Neuronal stem cell (in vitro differentiated cells): Measurements from ENCODE around the gene FMN2.

Experiments
- DNase-seq: peaks from one replicate; pipeline ENCODE4 v3.0.0-alpha.2; 2013; ENCODE audit warnings: low spot score
- H2AFZ ChIP-seq: one replicate; pipeline ENCODE4 v1.6.1; 2013; ENCODE audit warnings: mild to moderate bottlenecking, low read length, inconsistent platforms
- H2AK5ac ChIP-seq: 2 replicates; pipeline ENCODE4 v1.6.1; 2013; ENCODE audit warnings: low read depth, mild to moderate bottlenecking, inconsistent platforms, low read length, moderate library complexity, mixed read lengths
- H2BK120ac ChIP-seq: 2 replicates; pipeline ENCODE4 v1.6.1; 2013; ENCODE audit warnings: low read depth, mild to moderate bottlenecking, inconsistent platforms, low read length, moderate library complexity, mixed read lengths
- H2BK12ac ChIP-seq: one replicate; pipeline ENCODE4 v1.6.1; 2013; ENCODE audit warnings: low read length, inconsistent platforms
- H2BK15ac ChIP-seq: 2 replicates; pipeline ENCODE4 v1.6.1; 2013; ENCODE audit warnings: mild to moderate bottlenecking, low read length, inconsistent platforms, mixed read lengths
- H2BK5ac ChIP-seq: one replicate; pipeline ENCODE4 v1.6.1; 2013; ENCODE audit warnings: inconsistent platforms, mild to moderate bottlenecking, low read length, moderate library complexity
- H3K14ac ChIP-seq: one replicate; pipeline ENCODE4 v1.6.1; 2013; ENCODE audit warnings: low read length, inconsistent platforms
- H3K18ac ChIP-seq: 2 replicates; pipeline ENCODE4 v1.6.1; 2013; ENCODE audit warnings: low read length, inconsistent platforms
- H3K23ac ChIP-seq: 2 replicates; pipeline ENCODE4 v1.6.1; 2013; ENCODE audit warnings: low read depth, mild to moderate bottlenecking, mixed read lengths, low read length, inconsistent platforms; ENCODE audit not compliant: poor library complexity
- H3K27ac ChIP-seq: replicated peaks from 3 replicates; pipeline ENCODE4 v1.5.1; 2013; ENCODE audit warnings: low read length, inconsistent platforms
- H3K27me3 ChIP-seq, 3 experiments: 2 replicates each; pipeline ENCODE4 v1.6.1; 2013; ENCODE audit warnings: low read length in 3 of 3, mild to moderate bottlenecking in 2 of 3, inconsistent platforms in 1 of 3, low read depth in 1 of 3, mixed read lengths in 1 of 3, moderate library complexity in 1 of 3; ENCODE audit not compliant: control insufficient read depth in 3 of 3, insufficient read depth in 3 of 3
- H3K36me3 ChIP-seq, 2 donors: replicated peaks in 1 of 2; 2 replicates each; pipeline ENCODE4 v1.6.1; 2013; ENCODE audit warnings: low read length in 2 of 2; ENCODE audit not compliant: control insufficient read depth in 2 of 2, insufficient read depth in 2 of 2
- H3K4ac ChIP-seq: 2 replicates; pipeline ENCODE4 v1.6.1; 2013; ENCODE audit warnings: inconsistent platforms, mild to moderate bottlenecking, low read length, moderate library complexity
- H3K4me1 ChIP-seq, 2 donors: 1 replicate in 1 of 2; 2 replicates in 1 of 2; pipeline ENCODE4 v1.6.1; 2013; ENCODE audit warnings: low read length in 2 of 2, low read depth in 1 of 2; ENCODE audit not compliant: control insufficient read depth in 2 of 2, insufficient read depth in 1 of 2
- H3K4me2 ChIP-seq: one replicate; pipeline ENCODE4 v1.6.1; 2013; ENCODE audit warnings: mild to moderate bottlenecking, low read length, inconsistent platforms; ENCODE audit not compliant: insufficient read depth, poor library complexity, severe bottlenecking
- H3K4me3 ChIP-seq, 2 donors: 2 replicates each; pipeline ENCODE4 v1.5.1; 2013; ENCODE audit warnings: low read length in 2 of 2, mild to moderate bottlenecking in 2 of 2, inconsistent platforms in 1 of 2, moderate library complexity in 1 of 2
- H3K79me1 ChIP-seq: one replicate; pipeline ENCODE4 v1.6.1; 2013; ENCODE audit warnings: low read depth, mild to moderate bottlenecking, inconsistent platforms, low read length, moderate library complexity
- H3K9ac ChIP-seq: one replicate; pipeline ENCODE4 v1.6.1; 2013; ENCODE audit warnings: mild to moderate bottlenecking, low read depth, low read length, inconsistent platforms; ENCODE audit not compliant: poor library complexity
- H3K9me3 ChIP-seq, 2 donors: replicated peaks in 1 of 2; 2 replicates each; pipeline versions ENCODE3 to v1.6.1; 2013; ENCODE audit warnings: low read length in 2 of 2, mild to moderate bottlenecking in 2 of 2, inconsistent platforms in 1 of 2, low read depth in 1 of 2, mixed read lengths in 1 of 2, moderate library complexity in 1 of 2; ENCODE audit not compliant: control insufficient read depth in 2 of 2, insufficient read depth in 1 of 2
- H4K8ac ChIP-seq: one replicate; pipeline ENCODE4 v1.6.1; 2013; ENCODE audit warnings: low read depth, mild to moderate bottlenecking, inconsistent platforms, low read length, moderate library complexity
- H4K91ac ChIP-seq: one replicate; pipeline ENCODE4 v1.6.1; 2013; ENCODE audit warnings: low read length, low read depth, mild to moderate bottlenecking, inconsistent platforms; ENCODE audit not compliant: poor library complexity
- WGBS, 2 donors: extraction: QIAGEN DNeasy Blood & Tissue Kit; methylation state at CpG; one replicate each; pipeline ENCODE4 v1.1.7; 2013; ENCODE audit warnings: missing lambda C conversion rate in 2 of 2, mixed read lengths in 1 of 2; ENCODE audit not compliant: insufficient read length in 2 of 2, insufficient replicate concordance in 1 of 2; ENCODE audit errors: extremely low coverage in 2 of 2; 5-methylcytosine and 5-hydroxymethylcytosine counted together

The FMN2 gene

DNA sequence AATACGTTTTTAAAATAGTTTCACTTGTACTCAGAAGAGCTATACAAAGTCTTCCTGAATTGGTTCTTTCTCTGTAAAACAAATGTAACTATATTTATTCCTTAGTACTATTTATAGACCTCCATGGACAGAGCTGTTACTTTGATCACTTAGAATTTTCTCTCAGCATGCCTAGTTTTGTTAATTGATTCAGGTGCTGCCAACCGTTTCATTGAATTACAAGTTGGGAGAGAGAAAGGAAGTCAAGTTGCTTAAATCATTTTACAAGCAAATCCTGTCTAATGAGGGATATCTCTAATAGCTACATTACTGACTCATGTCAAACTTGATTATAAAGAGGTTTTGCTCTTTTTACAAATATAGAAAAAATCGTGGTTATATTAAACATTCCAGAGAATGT, 241.0 kb downstream of the FMN2 start:
- Histone ChIP-seq H3K4ac (no peak overlapping the region), H3K36me3 (peaks cover 0 to 12% of the 10 kb centered on the region in 2 donors), H3K4me2 (no peak overlapping the region), H3K9me3 (no peaks in the 10 kb centered on the region), H2BK120ac (no peak overlapping the region), H3K4me1 (no peaks in the 10 kb centered on the region), H2BK15ac (no peak overlapping the region), H3K9ac (no peak overlapping the region), H3K18ac (no peak overlapping the region), H3K4me3 (no peak overlapping the region), H3K79me1 (no peaks in the 10 kb centered on the region), H4K91ac (no peak overlapping the region), H3K23ac (no peak overlapping the region), H3K27ac (no peak overlapping the region), H2BK5ac (no peak overlapping the region), H3K14ac (no peak overlapping the region), H4K8ac (no peak overlapping the region), H3K27me3 (no peaks in the 10 kb centered on the region), H2AK5ac (no peak overlapping the region), H2AFZ (no peak overlapping the region), H2BK12ac (no peak overlapping the region)
- DNase-seq = no peak
- WGBS, 2 donors = no CpG with 5 or more reads among the region's 3 CpGs

DNA sequence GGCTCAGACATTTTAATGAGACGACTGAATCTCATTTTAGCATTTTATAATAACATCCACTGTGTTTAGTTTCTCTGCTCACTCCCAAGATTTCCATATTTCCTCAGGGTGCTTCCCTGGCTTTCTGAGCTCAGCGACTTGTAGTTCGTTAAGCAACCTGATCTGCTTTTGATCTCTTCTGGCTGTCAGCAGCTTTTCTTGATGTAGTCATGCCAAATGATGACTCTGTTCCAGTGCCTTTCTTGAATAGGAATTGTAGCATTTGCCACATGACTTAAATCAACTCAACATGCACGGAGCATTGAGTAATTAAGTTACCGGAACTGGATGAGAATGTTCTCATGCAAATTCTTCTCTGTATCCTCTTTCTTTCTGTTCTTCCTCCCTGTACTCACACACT, 246.1 kb downstream of the FMN2 start:
- H3K27me3 ChIP-seq = no peaks in the 10 kb centered on the region

DNA sequence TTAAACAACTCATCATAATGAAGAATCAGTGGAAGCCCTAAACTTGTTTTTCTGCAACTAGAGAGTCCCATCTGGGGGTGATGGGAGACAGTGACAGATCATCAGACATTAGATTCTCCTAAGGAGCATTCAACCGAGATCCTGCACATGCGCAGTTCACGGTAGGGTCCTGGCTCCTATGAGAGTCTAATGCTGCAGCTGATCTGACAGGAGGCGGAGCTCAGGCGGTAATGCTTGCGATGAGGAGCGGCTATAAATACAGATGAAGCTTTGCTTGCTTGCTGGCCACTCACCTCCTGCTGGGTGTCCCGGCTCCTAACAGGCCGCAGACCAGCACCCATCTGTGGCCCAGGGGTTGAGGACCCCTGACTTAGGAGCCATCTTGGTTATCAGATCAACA, 247.2 kb downstream of the FMN2 start:
- H3K4me3 ChIP-seq = no peak overlapping the region
- H2BK15ac ChIP-seq = no peak overlapping the region
- H2AK5ac ChIP-seq = no peak overlapping the region
- H3K4me1 ChIP-seq = no peaks in the 10 kb centered on the region
- H3K4me2 ChIP-seq = no peak overlapping the region
- no peak overlapping the region for H2BK120ac ChIP-seq
- no peak overlapping the region for H4K8ac ChIP-seq
- H3K79me1 ChIP-seq = no peaks in the 10 kb centered on the region
- H3K4ac ChIP-seq = no peak overlapping the region
- no peak for DNase-seq
- no peak overlapping the region for H3K14ac ChIP-seq
- no peaks in the 10 kb centered on the region for H3K9me3 ChIP-seq
- H3K27ac ChIP-seq = no peak overlapping the region
- no peak overlapping the region for H2AFZ ChIP-seq
- H4K91ac ChIP-seq = no peak overlapping the region
- H2BK12ac ChIP-seq = no peak overlapping the region
- H3K18ac ChIP-seq = no peak overlapping the region
- peaks cover 0 to 12% of the 10 kb centered on the region in 2 donors for H3K36me3 ChIP-seq
- no peak overlapping the region for H3K9ac ChIP-seq
- no CpG with 5 or more reads among the region's 9 CpGs for WGBS, 2 donors
- no peak overlapping the region for H3K23ac ChIP-seq
- H3K27me3 ChIP-seq = no peaks in the 10 kb centered on the region
- H2BK5ac ChIP-seq = no peak overlapping the region

More for the DNA sequence above, 246.1 kb downstream of the FMN2 start:
- Histone ChIP-seq H4K91ac (no peak overlapping the region), H3K27ac (no peak overlapping the region), H4K8ac (no peak overlapping the region), H3K4ac (no peak overlapping the region), H3K9me3 (no peaks in the 10 kb centered on the region), H3K14ac (no peak overlapping the region), H3K4me1 (no peaks in the 10 kb centered on the region), H2BK120ac (no peak overlapping the region), H2AK5ac (no peak overlapping the region), H3K23ac (no peak overlapping the region), H3K4me3 (no peak overlapping the region), H2BK15ac (no peak overlapping the region), H3K36me3 (peaks cover 0 to 12% of the 10 kb centered on the region in 2 donors), H3K18ac (no peak overlapping the region), H3K79me1 (no peaks in the 10 kb centered on the region), H2BK5ac (no peak overlapping the region), H3K4me2 (no peak overlapping the region), H3K9ac (no peak overlapping the region), H2AFZ (no peak overlapping the region), H2BK12ac (no peak overlapping the region)
- DNase-seq = no peak
- no CpG with 5 or more reads among the region's 5 CpGs for WGBS, 2 donors

DNA sequence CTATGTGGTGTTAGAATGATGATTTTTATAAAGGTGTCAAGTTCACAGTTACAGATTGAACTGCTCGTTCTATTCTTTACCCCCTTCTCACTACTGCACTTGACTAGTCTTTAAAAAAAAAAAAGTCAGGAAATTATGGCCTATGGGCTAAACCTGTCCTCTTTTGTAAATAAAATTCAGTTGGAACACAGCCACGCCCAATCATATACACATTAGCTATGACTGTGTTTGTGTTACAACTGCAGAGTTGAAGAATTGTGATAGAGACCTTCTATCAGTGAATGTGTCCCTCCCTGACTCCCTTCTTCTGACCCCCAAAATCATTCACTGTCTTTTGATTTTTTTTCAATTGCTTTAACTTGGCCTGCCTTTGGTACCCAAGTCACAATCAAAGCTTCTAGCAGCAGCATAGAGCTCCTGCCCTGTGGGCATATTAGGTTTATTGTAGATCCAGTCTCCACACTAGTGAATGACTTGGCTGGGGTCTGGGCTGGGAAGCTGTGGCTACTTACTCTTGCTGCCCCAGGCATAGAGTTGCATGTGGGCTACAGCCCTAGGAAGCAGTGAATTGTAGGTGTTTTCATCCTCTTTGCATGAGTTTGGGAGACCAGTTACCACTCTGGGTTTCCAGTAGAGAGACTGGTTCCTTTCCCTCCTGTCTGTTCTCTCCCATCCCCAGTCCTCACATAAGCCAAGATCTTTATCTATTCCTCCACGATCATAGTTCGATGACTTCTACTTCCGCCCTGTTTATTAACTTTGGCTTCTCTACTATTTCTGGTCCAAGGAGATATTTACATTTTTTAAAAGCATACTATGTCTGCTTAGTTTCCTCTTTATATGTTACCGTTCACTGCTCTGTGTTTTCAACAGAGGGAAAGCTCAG, 249.9 kb downstream of the FMN2 start:
- Histone ChIP-seq H2BK120ac (no peak overlapping the region), H3K14ac (no peak overlapping the region), H3K4ac (no peak overlapping the region), H3K4me1 (no peaks in the 10 kb centered on the region), H2AFZ (no peak overlapping the region), H3K27ac (no peak overlapping the region), H3K9me3 (no peaks in the 10 kb centered on the region), H3K4me3 (no peak overlapping the region), H3K4me2 (no peak overlapping the region), H4K91ac (no peak overlapping the region), H3K79me1 (no peaks in the 10 kb centered on the region), H2BK5ac (no peak overlapping the region), H2BK15ac (no peak overlapping the region), H3K36me3 (peaks cover 0 to 9% of the 10 kb centered on the region in 2 donors), H3K18ac (no peak overlapping the region), H3K27me3 (no peaks in the 10 kb centered on the region), H3K23ac (no peak overlapping the region), H2AK5ac (no peak overlapping the region), H4K8ac (no peak overlapping the region), H2BK12ac (no peak overlapping the region), H3K9ac (no peak overlapping the region)
- WGBS, 2 donors = no CpG with 5 or more reads among the region's 6 CpGs
- no peak for DNase-seq
